Measurements from ENCODE around the gene LAMTOR1.

Gene LAMTOR1

GRCh38 chr11:72116019-72116755, 13.1 kb upstream of the LAMTOR1 start:
- Histone ChIP-seq H3K36me3 (ENCODE audit: control insufficient read depth in 1 of 2, insufficient read depth in 2 of 2, low read length in 2 of 2) (peaks cover 0 to 6% of the 10 kb centered on the region in 2 donors), H3K4me3 (ENCODE audit: low read depth in 1 of 2, low read length in 2 of 2) (no peak overlapping the region), H3K9me3 (ENCODE audit: control insufficient read depth in 1 of 2, low read length in 2 of 2) (no peaks in the 10 kb centered on the region), H3K27ac (ENCODE audit: low read length) (no peak overlapping the region), H3K27me3 (ENCODE audit: low read depth, low read length) (no peaks in the 10 kb centered on the region), H3K4me1 (ENCODE audit: control insufficient read depth in 1 of 2, insufficient read depth in 2 of 2, low read length in 2 of 2) (peaks cover 6% of the 10 kb centered on the region in 2 donors)

DNA sequence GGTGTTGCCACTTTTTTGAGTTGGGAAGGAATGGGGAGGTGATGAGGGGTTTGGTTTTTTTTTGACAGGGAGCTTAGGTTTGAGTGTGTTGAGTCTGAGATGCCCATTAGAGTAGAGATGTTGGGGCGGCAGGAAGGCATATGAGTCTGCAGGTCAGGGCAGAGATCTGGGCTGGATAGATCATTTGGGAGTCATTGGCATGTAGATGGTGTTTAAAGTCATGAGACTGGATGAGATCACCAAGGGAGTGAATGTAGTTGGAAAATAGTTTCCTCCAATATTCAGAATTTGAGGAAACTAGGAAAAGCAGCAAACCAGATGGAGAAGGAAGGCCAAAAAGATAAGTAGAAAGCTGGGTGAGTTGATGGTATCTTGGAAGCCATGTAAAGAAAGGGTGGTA, 11.5 kb upstream of the LAMTOR1 start:
- Histone ChIP-seq H3K27me3 (ENCODE audit: low read depth, low read length) (no peaks in the 10 kb centered on the region), H3K9me3 (ENCODE audit: control insufficient read depth in 1 of 2, low read length in 2 of 2) (no peaks in the 10 kb centered on the region), H3K27ac (ENCODE audit: low read length) (no peak overlapping the region), H3K4me3 (ENCODE audit: low read depth in 1 of 2, low read length in 2 of 2) (no peak overlapping the region), H3K36me3 (ENCODE audit: control insufficient read depth in 1 of 2, insufficient read depth in 2 of 2, low read length in 2 of 2) (peaks cover 0 to 11% of the 10 kb centered on the region in 2 donors), H3K4me1 (ENCODE audit: control insufficient read depth in 1 of 2, insufficient read depth in 2 of 2, low read length in 2 of 2) (peaks cover 6% of the 10 kb centered on the region in 2 donors)

- Histone ChIP-seq H3K4me3 (ENCODE audit: low read depth in 1 of 2, low read length in 2 of 2) (peak overlapping the region; percentile 61 to 87), H3K36me3 (ENCODE audit: control insufficient read depth in 1 of 2, insufficient read depth in 2 of 2, low read length in 2 of 2) (peaks cover 0 to 15% of the 10 kb centered on the region in 2 donors), H3K9me3 (ENCODE audit: control insufficient read depth in 1 of 2, low read length in 2 of 2) (no peaks in the 10 kb centered on the region), H3K4me1 (ENCODE audit: control insufficient read depth in 1 of 2, insufficient read depth in 2 of 2, low read length in 2 of 2) (peaks cover 6% of the 10 kb centered on the region in 2 donors), H3K27me3 (ENCODE audit: low read depth, low read length) (no peaks in the 10 kb centered on the region), H3K27ac (ENCODE audit: low read length) (peak overlapping the region; percentile 100)
Observed at GRCh38 chr11:72112978-72113808, 10.1 kb upstream of the LAMTOR1 start.

DNA sequence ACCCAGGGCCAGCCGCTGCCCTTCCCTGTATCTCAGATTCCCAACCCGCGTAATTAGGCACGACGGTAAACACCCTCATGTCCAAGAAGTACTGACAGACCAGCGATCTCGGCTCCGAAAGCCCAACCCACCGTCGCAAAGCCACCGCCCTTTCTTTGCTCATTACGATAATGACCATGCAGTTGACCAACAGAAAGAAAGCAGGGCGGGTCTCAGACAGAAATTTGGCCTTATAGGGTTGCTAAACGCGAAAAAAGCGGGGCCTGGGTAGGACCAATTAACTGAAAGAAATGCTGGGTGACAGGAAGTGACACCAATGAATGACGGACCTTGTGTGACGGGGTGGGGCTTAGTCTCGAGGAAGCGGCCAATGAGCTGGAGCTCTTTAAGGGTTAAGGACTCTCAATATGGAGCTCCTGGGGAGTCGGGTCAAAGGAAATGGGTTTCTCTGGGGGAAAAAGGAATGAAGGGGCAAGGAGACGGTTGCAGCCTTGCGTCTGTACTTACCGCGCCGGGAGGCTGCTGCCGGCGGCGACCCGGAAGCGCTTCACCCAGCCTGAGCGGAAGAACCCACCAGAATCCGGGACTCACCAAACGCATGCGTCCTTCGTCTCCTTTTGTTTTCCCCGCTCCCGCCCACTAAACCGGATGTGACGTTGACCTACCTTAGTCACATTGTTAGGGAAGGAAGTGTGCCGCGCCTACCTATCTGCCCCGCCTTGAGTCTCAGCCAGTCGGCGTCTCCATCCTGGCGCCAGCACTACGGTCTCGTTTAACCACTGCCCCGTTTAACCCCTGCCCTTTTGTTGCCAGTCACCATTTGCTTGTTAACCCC, 9.3 kb upstream of the LAMTOR1 start, which contains the start of gene ANAPC15:
Gene ANAPC15, minus strand, starts transcription at position 553 of the 835 bp plus-strand sequence. CDS start 1,419 bp downstream, outside the sequence.
- H3K27me3 ChIP-seq (ENCODE audit: low read depth, low read length) = no peaks in the 10 kb centered on the region
- peak within 1 kb of the TSS; percentile 100 for H3K27ac ChIP-seq (ENCODE audit: low read length)
- peaks cover 6% of the 10 kb centered on the region in 2 donors for H3K4me1 ChIP-seq (ENCODE audit: control insufficient read depth in 1 of 2, insufficient read depth in 2 of 2, low read length in 2 of 2)
- H3K36me3 ChIP-seq (ENCODE audit: control insufficient read depth in 1 of 2, insufficient read depth in 2 of 2, low read length in 2 of 2) = peaks cover 2 to 15% of the 10 kb centered on the region in 2 donors
- H3K9me3 ChIP-seq (ENCODE audit: control insufficient read depth in 1 of 2, low read length in 2 of 2) = no peaks in the 10 kb centered on the region
- peak within 1 kb of the TSS; percentile 61 to 87 for H3K4me3 ChIP-seq (ENCODE audit: low read depth in 1 of 2, low read length in 2 of 2)

GRCh38 chr11:72111300-72112142, 8.4 kb upstream of the LAMTOR1 start:
- Histone ChIP-seq H3K27ac (ENCODE audit: low read length) (peak overlapping the region; percentile 100), H3K27me3 (ENCODE audit: low read depth, low read length) (no peaks in the 10 kb centered on the region)

DNA sequence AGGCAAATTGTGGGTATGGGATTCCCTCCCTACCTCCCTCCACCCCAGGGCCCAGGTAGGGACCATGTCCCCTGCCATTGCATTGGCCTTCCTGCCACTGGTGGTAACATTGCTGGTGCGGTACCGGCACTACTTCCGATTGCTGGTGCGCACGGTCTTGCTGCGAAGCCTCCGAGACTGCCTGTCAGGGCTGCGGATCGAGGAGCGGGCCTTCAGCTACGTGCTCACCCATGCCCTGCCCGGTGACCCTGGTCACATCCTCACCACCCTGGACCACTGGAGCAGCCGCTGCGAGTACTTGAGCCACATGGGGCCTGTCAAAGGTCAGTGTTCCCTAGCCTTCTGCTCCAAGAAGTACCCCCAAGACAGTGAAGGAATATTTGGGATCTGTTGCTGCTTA, 2.8 kb upstream of the LAMTOR1 start, which contains the start of gene TOMT:
Gene TOMT, plus strand, starts transcription at position 37 of the 400 bp plus-strand sequence. Its CDS starts 28 bp downstream, at position 65.
- peaks cover 3 to 9% of the 10 kb centered on the region in 2 donors for H3K36me3 ChIP-seq (ENCODE audit: control insufficient read depth in 1 of 2, insufficient read depth in 2 of 2, low read length in 2 of 2)
- H3K4me1 ChIP-seq (ENCODE audit: control insufficient read depth in 1 of 2, insufficient read depth in 2 of 2, low read length in 2 of 2) = peaks cover 15 to 22% of the 10 kb centered on the region in 2 donors
- no peak within 1 kb of the TSS for H3K4me3 ChIP-seq (ENCODE audit: low read depth in 1 of 2, low read length in 2 of 2)
- H3K27ac ChIP-seq (ENCODE audit: low read length) = no peak within 1 kb of the TSS
- H3K9me3 ChIP-seq (ENCODE audit: control insufficient read depth in 1 of 2, low read length in 2 of 2) = no peaks in the 10 kb centered on the region
- H3K27me3 ChIP-seq (ENCODE audit: low read depth, low read length) = no peaks in the 10 kb centered on the region

More at GRCh38 chr11:72111300-72112142, 8.4 kb upstream of the LAMTOR1 start:
- Histone ChIP-seq H3K4me1 (ENCODE audit: control insufficient read depth in 1 of 2, insufficient read depth in 2 of 2, low read length in 2 of 2) (peaks cover 6% of the 10 kb centered on the region in 2 donors), H3K4me3 (ENCODE audit: low read depth in 1 of 2, low read length in 2 of 2) (peak overlapping the region; percentile 61 to 87), H3K9me3 (ENCODE audit: control insufficient read depth in 1 of 2, low read length in 2 of 2) (no peaks in the 10 kb centered on the region), H3K36me3 (ENCODE audit: control insufficient read depth in 1 of 2, insufficient read depth in 2 of 2, low read length in 2 of 2) (peaks cover 3 to 15% of the 10 kb centered on the region in 2 donors)

GRCh38 chr11:72103754-72104167, 664 bp upstream of the LAMTOR1 start:
- Histone ChIP-seq H3K36me3 (ENCODE audit: control insufficient read depth in 1 of 2, insufficient read depth in 2 of 2, low read length in 2 of 2) (peaks cover 5 to 15% of the 10 kb centered on the region in 2 donors), H3K9me3 (ENCODE audit: control insufficient read depth in 1 of 2, low read length in 2 of 2) (no peaks in the 10 kb centered on the region), H3K4me3 (ENCODE audit: low read depth in 1 of 2, low read length in 2 of 2) (peak overlapping the region; percentile 67 to 88), H3K4me1 (ENCODE audit: control insufficient read depth in 1 of 2, insufficient read depth in 2 of 2, low read length in 2 of 2) (peaks cover 16 to 41% of the 10 kb centered on the region in 2 donors), H3K27me3 (ENCODE audit: low read depth, low read length) (no peaks in the 10 kb centered on the region), H3K27ac (ENCODE audit: low read length) (peak overlapping the region; percentile 83)

DNA sequence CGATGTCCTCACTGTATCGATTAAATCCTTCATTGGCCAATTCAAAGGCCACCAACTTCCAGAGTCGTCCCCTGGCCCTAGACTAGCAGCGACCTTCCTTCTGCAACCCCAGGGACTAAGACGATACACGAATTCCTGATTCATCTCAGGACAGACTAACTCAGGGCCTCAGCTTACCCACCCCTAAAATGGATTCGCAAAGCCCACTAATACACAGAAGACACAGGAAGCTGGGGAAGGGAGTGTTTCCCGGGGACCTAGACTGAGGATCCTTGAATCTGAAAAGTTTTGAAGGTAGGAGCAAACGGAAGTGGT, 509 bp downstream of the LAMTOR1 start:
- peaks cover 16 to 42% of the 10 kb centered on the region in 2 donors for H3K4me1 ChIP-seq (ENCODE audit: control insufficient read depth in 1 of 2, insufficient read depth in 2 of 2, low read length in 2 of 2)
- peak overlapping the region; percentile 88 to 96 for H3K4me3 ChIP-seq (ENCODE audit: low read depth in 1 of 2, low read length in 2 of 2)
- H3K27me3 ChIP-seq (ENCODE audit: low read depth, low read length) = no peaks in the 10 kb centered on the region
- peak overlapping the region; percentile 95 for H3K27ac ChIP-seq (ENCODE audit: low read length)
- no peaks in the 10 kb centered on the region for H3K9me3 ChIP-seq (ENCODE audit: control insufficient read depth in 1 of 2, low read length in 2 of 2)
- H3K36me3 ChIP-seq (ENCODE audit: control insufficient read depth in 1 of 2, insufficient read depth in 2 of 2, low read length in 2 of 2) = peaks cover 17 to 27% of the 10 kb centered on the region in 2 donors

- peaks cover 18 to 31% of the 10 kb centered on the region in 2 donors for H3K36me3 ChIP-seq (ENCODE audit: control insufficient read depth in 1 of 2, insufficient read depth in 2 of 2, low read length in 2 of 2)
- no peaks in the 10 kb centered on the region for H3K27me3 ChIP-seq (ENCODE audit: low read depth, low read length)
- no peaks in the 10 kb centered on the region for H3K9me3 ChIP-seq (ENCODE audit: control insufficient read depth in 1 of 2, low read length in 2 of 2)
- H3K4me3 ChIP-seq (ENCODE audit: low read depth in 1 of 2, low read length in 2 of 2) = peak overlapping the region; percentile 88 to 96
- peaks cover 16 to 42% of the 10 kb centered on the region in 2 donors for H3K4me1 ChIP-seq (ENCODE audit: control insufficient read depth in 1 of 2, insufficient read depth in 2 of 2, low read length in 2 of 2)
- peak overlapping the region; percentile 95 for H3K27ac ChIP-seq (ENCODE audit: low read length)
Observed at GRCh38 chr11:72102162-72102561, 935 bp downstream of the LAMTOR1 start.

- Histone ChIP-seq H3K9me3 (ENCODE audit: control insufficient read depth in 1 of 2, low read length in 2 of 2) (no peaks in the 10 kb centered on the region), H3K36me3 (ENCODE audit: control insufficient read depth in 1 of 2, insufficient read depth in 2 of 2, low read length in 2 of 2) (peaks cover 26 to 39% of the 10 kb centered on the region in 2 donors), H3K27ac (ENCODE audit: low read length) (peak overlapping the region; percentile 19), H3K4me1 (ENCODE audit: control insufficient read depth in 1 of 2, insufficient read depth in 2 of 2, low read length in 2 of 2) (peaks cover 16 to 42% of the 10 kb centered on the region in 2 donors), H3K27me3 (ENCODE audit: low read depth, low read length) (no peaks in the 10 kb centered on the region), H3K4me3 (ENCODE audit: low read depth in 1 of 2, low read length in 2 of 2) (no peak overlapping the region)
Observed at GRCh38 chr11:72100462-72100861, 2.6 kb downstream of the LAMTOR1 start.
